Suppressor macrophage (primary cell): ENCODE results near the gene SCNN1B.
"Not testable (repeated sequence)": the region's sequence is repeated elsewhere in the genome, so short reads cannot be mapped to it uniquely, and the experiment has no call there.

ENCODE experiments used
- DNase-seq, 4 experiments: peaks; one replicate each; pipeline ENCODE4 v3.0.0-alpha.2; 2020 to 2022
- total RNA-seq, 17 experiments: gene quantifications; one replicate each; lab custom pipeline; 2026; ENCODE audit warnings: mixed read lengths in 6 of 17, inconsistent platforms in 3 of 17; lab: John Stamatoyannopoulos, UW

SCNN1B gene, protein sequence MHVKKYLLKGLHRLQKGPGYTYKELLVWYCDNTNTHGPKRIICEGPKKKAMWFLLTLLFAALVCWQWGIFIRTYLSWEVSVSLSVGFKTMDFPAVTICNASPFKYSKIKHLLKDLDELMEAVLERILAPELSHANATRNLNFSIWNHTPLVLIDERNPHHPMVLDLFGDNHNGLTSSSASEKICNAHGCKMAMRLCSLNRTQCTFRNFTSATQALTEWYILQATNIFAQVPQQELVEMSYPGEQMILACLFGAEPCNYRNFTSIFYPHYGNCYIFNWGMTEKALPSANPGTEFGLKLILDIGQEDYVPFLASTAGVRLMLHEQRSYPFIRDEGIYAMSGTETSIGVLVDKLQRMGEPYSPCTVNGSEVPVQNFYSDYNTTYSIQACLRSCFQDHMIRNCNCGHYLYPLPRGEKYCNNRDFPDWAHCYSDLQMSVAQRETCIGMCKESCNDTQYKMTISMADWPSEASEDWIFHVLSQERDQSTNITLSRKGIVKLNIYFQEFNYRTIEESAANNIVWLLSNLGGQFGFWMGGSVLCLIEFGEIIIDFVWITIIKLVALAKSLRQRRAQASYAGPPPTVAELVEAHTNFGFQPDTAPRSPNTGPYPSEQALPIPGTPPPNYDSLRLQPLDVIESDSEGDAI
- 0 to 1.5 (median 0) reads per million in 17 experiments for total RNA-seq

DNA sequence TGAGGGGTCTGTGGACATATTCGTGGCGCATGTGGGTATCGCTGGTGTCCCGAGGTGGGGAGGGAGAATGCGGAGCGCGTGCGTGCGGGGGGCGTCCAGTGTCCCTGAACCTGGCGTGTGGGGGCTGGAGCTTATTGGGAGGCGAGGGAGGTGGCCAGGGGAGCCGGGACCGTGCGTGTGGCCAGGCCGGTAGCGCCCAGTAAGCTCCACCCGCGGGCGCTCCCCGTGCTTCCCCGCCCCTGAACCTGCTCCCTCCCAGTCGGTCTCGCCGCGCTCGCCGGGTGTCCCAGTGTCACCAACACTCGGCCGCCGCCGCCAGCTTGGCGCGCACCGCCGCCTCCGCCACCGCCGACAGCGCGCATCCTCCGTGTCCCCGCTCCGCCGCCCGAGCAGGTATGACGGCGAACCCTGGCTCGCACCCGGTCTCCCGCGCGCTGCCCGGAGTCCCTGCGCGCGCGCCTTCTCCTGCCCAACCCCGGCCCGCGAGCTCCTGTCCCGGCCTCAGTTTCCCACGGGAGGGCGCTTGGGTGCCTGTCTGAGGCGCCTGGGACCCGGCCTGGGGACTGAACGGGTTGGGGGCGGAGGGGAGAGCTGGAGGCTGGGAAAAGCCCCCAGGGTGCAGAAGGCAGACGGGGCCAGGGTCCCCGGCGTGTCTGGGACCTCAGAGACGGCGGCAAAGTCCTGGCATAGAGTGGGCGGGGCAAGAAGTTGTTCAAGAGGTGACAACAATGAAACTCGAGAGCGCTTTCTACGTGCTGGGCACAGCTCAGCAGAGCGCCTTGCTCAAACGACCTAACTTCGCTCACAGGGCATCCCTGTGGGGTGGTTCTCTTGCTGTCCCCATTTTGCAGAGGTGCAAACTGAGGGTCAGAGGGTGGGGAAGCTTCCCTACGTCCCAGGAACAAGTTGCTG, at the start of gene SCNN1B:
Gene SCNN1B, plus strand, starts transcription at position 258 of the 912 bp plus-strand sequence. CDS start 46,298 bp downstream, outside the sequence.
- DNase-seq, result no peak

DNA sequence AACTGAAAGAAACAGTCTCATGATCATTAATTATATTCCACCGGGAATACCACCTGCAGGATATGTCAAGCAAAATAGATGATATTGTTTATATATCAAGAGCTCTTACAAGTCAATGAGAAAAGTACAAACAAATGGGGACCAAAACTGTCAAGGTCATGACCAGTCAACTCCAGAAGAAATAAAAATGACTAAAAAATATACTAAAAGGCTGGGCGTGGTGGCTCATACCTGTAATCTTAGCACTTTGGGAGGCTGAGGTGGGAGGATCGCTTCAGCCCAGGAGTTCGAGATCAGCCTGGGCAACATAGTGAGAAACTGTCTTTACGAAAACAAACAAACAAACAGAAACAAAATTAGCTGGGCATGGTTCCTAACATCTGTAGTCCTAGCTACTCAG, 49.8 kb upstream of the SCNN1B start:
- no peak for DNase-seq

DNA sequence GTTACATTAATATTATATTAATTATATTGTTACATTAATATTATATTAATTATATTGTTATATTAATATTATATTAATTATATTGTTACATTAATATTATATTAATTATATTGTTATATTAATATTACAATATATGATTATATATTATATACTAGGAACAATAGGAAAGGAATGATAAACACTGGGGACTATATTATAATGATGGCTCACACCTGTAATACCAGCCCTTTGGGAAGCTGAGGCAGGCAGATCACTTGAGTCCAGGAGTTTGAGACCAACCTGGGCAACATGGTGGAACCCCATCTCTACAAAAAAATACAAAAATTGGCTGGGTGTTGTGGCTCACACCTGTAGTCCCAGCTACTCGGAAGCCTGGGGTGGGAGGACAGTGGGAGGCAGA, 48.5 kb upstream of the SCNN1B start:
- DNase-seq, result not testable (repeated sequence)

DNA sequence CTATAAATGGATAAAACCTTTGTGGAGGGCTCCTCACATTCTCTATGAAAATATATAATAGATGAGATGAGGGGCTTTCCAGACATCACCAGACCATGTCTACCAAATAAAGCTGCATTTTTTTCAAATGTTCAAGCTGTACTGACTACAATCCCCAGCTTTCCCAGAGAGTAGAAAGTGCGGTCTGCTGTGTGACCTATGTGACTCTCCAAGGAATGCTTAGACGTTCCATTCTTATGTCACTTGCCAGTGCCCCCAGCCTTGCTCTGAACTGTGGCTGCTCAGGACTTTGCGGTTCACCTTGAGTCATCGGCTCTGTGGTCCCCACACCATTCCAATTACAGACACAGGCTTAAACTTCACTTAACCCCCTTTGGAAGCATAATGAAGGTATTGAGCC, 47.8 kb upstream of the SCNN1B start:
- no peak for DNase-seq

DNA sequence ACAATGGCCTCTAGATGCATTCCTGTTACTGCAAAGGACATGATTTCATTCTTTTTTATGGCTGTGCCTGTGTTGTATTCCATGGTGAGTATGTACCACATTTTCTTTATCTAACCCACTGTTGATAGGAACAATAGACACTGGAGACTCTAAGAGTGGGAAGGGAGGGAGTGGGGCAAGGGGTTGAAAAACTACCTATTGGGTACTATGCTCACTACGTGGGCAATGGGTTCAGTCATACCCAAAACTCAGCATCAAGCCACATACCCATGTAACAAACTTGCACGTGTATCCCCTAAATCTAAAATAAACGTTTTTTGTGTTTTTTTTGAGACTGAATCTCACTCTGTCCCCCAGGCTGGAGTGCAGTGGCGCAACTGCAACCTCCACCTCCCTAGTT, 47.1 kb upstream of the SCNN1B start:
- no peak for DNase-seq

DNA sequence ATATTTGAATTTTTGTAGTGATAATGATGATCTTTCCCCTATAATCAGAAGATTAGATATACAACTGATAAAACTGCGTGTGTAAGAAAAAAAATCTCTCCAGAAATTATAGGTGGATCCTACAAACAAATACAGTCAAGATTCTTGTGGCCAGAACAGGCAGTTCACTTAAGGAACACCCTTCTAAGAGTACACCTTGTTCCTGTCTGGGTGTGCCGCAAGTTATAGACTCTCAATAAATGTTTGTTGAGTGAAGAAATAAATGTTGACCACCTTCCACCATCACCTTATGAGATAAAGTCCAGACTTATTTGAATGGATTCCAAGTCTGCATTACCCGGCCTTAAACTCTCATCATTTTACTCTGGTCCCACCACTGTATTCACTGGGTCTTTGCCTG, 45.7 kb upstream of the SCNN1B start:
- DNase-seq, result no peak

DNA sequence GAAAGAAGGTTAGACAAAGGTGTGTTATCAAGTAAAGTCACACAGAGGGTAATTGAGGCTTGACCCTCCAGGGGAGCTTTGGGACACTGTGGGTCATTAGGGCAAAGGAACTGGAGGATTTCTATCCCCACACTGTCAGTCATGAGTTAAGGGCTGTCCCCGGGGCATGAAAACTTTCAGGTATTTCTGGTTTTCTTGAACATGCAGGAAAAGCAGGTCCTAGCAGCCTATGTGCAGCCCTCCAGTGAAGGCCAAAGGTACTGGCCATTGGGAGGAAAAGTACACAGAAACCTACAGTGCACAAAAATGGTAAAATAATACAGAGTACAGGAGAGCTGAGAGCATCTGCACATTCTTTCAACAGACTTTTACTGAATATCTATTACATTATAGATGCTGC, 44.4 kb upstream of the SCNN1B start:
- DNase-seq, result no peak

DNA sequence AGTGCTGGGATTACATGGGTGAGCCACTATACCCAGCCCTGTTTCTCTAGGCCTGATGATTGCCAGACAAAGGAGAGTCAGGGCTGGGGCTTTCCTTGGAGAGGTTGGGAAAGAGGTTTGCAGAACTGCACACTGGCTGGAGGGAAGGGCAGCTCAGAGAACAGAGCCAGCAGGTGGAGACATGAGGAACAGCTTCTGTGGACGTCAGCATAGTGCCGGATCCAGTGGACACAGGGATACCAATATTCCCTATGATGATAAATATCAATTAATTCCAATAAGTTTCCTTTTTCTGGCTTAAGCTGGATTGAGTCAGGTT, 43.2 kb upstream of the SCNN1B start:
- DNase-seq, result no peak

DNA sequence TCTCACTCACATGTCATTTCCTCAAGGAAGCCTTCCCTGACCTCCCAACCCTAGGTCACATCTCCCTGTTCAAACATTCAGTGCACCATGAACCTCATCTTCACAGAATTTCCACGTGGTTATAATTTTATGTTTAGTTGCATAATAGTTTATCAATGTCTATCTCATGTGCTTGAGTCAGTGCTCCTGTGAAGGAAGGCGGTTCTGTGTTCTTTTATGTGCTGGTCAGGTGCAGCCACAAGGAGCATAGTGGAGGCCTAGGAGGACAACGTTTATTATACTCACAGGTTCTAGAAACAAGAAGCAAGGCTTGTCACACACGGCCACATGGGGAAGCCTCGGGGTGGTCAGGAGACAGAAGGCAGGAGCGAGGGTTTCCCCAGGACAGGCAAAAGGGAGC, 34.5 kb upstream of the SCNN1B start:
- DNase-seq, result no peak

DNA sequence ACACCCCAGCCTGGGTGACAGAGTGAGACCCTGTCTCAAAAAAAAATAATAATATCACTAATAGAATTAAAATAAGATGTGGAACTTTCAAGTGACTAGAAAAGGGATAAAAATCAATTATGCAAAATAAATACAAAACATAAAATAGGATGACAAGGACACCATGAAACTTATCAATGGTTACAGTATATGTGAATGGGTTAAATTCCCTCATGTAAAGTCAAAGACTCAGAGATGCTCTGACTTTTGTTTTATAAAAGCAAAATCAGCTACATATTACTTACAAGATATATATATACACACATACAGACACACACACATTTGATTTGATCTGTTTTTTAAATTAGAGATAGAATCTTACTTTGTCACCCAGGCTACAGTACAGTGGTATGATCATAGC, 33.5 kb upstream of the SCNN1B start:
- DNase-seq, result no peak

DNA sequence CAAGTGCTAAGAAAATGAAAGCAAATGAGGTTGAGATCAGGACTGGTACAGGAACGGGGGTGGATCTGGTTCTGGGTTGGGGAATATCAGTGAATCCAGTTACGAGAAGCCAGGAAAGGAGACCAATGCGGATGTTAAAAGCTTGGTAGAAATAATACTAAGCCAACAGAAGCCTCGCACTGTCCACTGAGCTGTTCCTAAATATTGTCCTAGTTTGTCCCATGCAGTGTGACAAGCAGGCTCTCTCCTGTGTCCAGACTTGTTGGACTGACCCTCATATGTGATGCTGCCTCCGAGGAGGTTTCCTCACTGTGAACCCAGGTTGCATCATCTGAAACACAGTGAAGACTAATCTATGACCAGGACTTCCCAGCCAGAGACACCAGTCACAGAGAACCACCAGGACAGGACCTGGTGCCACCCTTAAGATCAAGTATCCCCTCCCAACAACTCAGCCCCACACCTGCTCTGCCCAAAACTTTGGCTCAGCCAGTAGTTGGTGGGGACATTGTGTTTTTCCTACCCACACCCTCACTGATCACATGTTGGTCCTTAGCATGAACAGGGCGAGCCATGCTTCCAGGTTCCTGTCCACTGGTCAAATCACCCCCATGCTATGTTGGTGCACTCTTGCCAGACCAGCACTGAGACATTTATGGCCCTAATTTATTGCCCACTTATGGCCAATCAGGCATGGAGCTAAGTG, 32.7 kb upstream of the SCNN1B start:
- no peak for DNase-seq

DNA sequence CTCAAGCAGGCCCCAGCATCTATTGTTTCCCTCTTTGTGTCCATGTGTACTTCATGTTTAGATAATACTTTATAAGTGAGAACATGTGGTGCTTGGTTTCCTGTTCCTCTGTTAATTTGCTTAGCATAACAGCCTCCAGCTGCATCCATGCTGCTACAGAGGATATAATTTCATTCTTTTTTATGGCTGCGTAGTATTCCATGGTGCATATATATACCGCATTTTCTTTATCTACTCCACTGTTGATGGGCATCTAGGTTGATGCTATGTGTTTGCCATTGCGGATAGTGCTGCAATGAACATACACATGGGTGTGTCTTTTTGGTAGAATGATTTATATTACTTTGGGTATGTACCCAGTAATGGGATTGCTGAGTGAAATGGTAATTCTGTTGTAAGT, 31.4 kb upstream of the SCNN1B start:
- no peak for DNase-seq

DNA sequence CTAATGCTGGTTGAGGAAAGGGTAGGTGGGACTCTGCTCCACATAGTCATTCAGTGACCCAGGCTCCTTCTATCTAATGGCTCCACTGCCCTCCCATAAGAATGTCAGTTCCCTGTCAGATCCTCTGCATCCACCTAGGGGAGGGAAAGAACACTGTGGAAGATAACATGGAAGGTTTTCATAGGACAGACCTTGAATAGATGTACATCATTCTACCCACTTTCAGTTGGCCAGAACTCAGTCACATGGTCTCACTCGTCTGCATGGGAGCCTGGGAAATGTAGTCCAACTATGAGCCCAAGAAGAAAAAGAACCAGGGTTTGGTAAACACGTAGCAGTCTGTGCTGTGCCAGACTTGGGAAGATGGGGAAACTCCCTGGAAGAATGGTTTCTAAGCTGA, 27.1 kb upstream of the SCNN1B start:
- no peak for DNase-seq

DNA sequence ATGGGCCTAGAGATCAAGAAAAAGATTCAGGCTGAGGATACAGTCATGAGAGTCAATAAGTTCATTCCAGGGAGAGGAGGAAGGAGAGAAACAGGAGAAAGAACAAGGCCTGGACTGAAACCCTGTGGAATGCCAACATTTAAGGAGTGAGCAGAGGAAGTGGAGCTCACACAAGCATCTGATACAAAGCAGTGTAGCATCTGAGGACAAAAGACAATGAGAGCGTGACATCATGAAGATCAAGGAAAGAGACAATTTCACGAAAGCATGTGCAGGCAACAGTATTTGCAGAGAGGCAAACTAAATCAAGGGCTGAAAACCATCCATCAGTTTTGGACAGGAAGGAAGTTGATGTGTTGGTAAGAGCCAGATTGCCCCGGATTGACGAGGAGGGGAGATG, 25.3 kb upstream of the SCNN1B start:
- no peak for DNase-seq

DNA sequence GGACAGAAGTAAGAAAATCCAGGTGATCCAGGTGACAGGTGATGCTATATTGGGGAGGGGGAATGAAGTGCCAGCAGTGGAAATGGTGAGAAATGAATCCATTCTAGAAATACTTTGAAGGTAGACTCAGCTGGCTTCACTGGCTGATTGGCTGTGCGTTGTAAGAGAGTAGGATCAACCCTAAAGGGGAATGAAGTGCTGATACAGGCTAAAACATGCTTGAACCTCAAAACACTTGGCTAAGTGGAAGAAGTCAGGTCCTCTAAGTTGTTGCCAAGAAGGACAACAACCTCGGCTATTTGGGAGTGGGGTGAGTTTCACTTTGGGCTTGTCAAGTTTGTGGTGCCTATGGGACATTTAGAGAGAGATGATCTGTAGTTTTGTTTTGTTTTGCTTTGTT, 24.1 kb upstream of the SCNN1B start:
- DNase-seq, result no peak

DNA sequence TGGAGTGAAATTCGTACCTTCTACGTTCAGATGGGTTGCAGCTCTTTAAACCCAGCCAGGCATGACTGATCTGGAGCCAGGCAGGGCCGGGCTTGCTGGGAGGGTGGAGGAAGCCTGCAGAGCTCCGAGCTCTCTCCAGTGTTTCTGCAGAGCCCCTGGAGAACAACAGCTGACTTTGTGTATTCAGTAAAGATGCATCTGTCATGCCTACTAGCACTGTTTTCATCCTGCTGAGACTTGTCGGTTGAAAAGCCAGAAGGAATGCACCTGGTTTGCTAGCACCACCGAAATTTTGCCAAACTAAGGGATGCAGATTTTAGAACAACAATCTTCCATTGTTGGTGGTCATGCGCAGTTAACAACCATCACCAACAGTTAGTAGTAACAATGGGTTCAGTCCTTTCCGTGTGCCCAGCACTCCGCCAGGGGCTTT, 22.4 kb upstream of the SCNN1B start:
- no peak for DNase-seq

DNA sequence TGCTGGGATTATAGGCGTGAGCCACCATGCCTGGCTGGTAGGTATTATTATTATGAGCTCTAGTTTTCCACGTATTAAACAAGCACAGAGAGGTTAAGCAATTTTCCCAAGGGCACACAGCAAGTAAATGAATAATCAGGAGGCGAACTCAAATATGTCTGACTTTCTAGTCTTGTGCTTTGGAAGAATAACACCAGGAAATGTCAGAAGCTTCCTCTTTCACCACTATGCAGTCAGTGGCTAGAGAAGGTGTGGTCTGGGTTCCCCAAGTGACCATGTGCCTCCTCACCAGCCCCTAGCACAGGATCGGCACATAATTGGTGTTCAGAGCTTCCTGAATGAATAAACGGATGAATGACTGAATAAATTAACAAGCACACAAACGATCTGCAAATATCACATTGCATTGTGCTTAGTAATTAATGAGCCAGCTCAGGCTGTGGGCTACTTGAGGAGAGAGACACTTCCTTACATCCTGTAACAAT, 21.6 kb upstream of the SCNN1B start:
- DNase-seq, result peak in 1 of 4 experiments; percentile 8

DNA sequence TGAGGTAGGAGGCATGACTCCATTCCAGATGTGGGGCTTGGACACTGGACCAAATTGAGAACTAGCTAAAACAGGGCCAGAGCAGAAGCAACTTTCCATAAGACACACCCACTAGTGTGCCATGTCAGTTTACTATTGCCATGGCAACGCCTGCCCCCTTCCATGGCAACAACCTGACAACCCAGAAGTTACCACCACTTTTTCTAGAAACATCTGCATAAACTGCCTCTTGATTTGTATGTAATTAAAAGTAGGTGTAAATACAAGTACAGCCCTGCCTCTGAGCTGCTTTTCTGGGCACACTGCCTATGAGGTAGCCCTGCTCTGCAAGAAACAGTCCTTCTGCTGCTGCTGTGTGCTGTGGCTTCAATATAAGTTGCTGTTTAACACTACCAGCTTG, 19.5 kb upstream of the SCNN1B start:
- no peak for DNase-seq

DNA sequence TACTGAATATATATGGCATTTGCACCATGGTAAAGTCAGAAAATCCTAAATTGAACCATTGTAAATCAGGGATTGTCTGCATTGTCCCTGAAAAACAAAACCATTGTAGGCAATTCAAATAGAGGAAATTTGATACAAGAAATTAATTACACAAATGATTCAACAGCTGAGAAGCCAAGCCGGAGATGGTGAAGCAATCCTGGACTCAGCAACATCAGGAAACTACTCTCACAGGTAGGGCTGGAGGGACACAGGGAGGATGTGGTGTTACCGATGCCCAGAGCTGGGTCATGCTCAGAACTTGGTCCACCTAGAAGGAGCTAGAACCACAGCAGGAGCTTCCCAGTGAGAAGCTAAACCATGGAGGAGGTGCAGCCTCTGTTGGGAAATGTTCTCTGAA, 18.5 kb upstream of the SCNN1B start:
- DNase-seq, result no peak

DNA sequence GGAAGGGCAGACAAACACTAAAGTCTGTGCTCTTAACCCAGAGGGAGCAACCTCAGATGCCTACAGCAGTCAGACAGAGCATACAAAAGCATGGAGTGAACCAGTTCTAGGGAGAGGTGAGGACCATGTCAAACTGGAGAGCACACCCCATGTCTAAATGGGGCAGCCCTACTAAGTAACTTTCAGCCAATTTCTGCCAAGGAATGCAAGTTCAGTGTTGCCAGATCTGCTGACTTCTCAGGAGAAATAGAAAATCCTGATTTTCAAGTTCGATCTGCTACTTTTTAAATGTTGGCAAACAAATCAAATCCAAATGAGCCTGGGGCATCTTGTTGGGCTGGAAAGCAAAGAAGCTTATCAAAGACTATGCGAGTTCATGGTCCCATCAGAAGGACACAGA, 17.5 kb upstream of the SCNN1B start:
- DNase-seq, result no peak

DNA sequence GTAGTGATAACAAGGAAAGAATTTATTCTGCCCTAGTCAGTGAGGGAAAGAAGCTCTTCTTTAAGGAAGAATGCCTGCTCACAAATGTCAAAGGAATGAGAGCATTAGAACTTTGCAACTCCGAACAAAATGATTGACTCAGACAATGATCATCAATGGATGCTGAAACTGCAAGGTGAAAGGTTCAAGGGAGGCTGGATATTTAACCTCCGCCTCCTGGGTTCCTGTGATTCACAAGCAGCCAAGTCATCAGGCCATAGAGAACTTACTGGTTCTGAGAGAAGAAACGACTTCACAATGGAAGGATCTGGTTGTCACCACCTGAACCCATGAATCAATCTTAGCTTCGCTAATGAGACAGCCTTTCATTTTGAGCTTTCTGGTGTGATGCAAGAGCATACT, 16.0 kb upstream of the SCNN1B start:
- DNase-seq, result no peak

DNA sequence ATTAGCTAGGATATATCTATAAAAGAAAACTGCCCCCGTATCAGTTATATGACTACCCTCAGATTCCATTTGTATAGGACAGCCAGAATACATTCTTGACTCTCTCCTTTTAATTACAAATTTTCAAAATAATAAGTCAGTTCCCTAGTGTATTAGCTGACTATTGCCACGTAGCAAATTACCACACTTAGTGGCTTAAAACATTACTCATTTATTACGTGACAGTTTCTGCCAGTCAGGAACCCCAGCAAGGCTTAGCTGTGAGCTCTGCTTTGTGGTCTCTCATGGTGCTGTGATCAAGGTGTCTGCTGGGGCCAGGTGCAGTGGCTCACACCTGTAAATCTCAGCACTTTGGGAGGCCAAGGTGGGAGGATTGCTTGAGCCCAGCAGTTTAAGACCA, 13.9 kb upstream of the SCNN1B start:
- DNase-seq, result no peak
